ENCODE data around the gene ITGA5. TPM values are rescaled to one million over a fixed set of nuclear protein-coding genes. Genes with fewer than 3 reads are reported as not detected.

The ITGA5 gene
- total and polyA plus RNA-seq, 9 of the 15 experiments (the other 6 are each of a cell fraction or from before 2014, with no cell fraction given): 9.1 to 82.1 (median 47.4) TPM

GRCh38 chr12:54390176-54390667 is 28.8 kb downstream of the ITGA5 start (continued):
- TF ChIP-seq RNF219 (CRISPR knock-in tag; IDR thresholded peaks at IDR 0.05) (no peak), ZNF239 (CRISPR knock-in tag; IDR thresholded peaks at IDR 0.05) (no peak), KDM5B (IDR thresholded peaks at IDR 0.05; ENCODE audit: insufficient replicate concordance, low read depth, low read length) (peak; percentile 37), HLTF (IDR thresholded peaks at IDR 0.05) (no peak), FOXK2 (conservative IDR thresholded peaks at IDR 0.05 in 1 of 2, IDR thresholded peaks at IDR 0.05 in 1 of 2; ENCODE audit: low read depth in 2 of 2) (no peak), THRAP3 (IDR thresholded peaks at IDR 0.05; ENCODE audit: borderline replicate concordance) (no peak), E2F3 (CRISPR knock-in tag; IDR thresholded peaks at IDR 0.05) (no peak), GATAD2A (IDR thresholded peaks at IDR 0.05) (no peak), C11orf30 (IDR thresholded peaks at IDR 0.05; ENCODE audit: low read depth) (no peak), SAFB (IDR thresholded peaks at IDR 0.05; ENCODE audit: borderline replicate concordance, low read depth, low read length) (no peak), CEBPZ (IDR thresholded peaks at IDR 0.05; ENCODE audit: borderline replicate concordance, low read depth, low read length) (no peak), SREBF2 (CRISPR knock-in tag; IDR thresholded peaks at IDR 0.05) (no peak), RBM15 (IDR thresholded peaks at IDR 0.05; ENCODE audit: insufficient read depth, low read length) (no peak), UBTF (IDR thresholded peaks at IDR 0.05; ENCODE audit: borderline replicate concordance in 1 of 2, low read depth in 2 of 2, low read length in 2 of 2) (0 out of 4 replicates have a peak, but pooled peaks of 1 of the 2 experiments have one; percentile 39), GABPA (tag; conservative IDR thresholded peaks at IDR 0.05; ENCODE audit: low read depth) (no peak), NUFIP1 (IDR thresholded peaks at IDR 0.05; ENCODE audit: partially characterized antibody) (no peak), HNRNPL (IDR thresholded peaks at IDR 0.05; ENCODE audit: low read depth, low read length) (no peak), ZNF23 (CRISPR knock-in tag; IDR thresholded peaks at IDR 0.05) (no peak), DDX20 (tag; IDR thresholded peaks at IDR 0.05; ENCODE audit: low read depth) (no peak)
- TF ChIP-seq, protein P1, sequence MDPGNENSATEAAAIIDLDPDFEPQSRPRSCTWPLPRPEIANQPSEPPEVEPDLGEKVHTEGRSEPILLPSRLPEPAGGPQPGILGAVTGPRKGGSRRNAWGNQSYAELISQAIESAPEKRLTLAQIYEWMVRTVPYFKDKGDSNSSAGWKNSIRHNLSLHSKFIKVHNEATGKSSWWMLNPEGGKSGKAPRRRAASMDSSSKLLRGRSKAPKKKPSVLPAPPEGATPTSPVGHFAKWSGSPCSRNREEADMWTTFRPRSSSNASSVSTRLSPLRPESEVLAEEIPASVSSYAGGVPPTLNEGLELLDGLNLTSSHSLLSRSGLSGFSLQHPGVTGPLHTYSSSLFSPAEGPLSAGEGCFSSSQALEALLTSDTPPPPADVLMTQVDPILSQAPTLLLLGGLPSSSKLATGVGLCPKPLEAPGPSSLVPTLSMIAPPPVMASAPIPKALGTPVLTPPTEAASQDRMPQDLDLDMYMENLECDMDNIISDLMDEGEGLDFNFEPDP (CRISPR knock-in tag; IDR thresholded peaks at IDR 0.05): no peak
